Midbrain (tissue), 1 donor: ENCODE measurements around the gene DIS3L2.

Source experiments
- DNase-seq: peaks from one replicate; lab custom pipeline; 2025; lab: John Stamatoyannopoulos, UW

DIS3L2 gene

GRCh38 chr2:231955758-231956472 lies 5.6 kb upstream of the DIS3L2 start:
- no peak for DNase-seq

DNA sequence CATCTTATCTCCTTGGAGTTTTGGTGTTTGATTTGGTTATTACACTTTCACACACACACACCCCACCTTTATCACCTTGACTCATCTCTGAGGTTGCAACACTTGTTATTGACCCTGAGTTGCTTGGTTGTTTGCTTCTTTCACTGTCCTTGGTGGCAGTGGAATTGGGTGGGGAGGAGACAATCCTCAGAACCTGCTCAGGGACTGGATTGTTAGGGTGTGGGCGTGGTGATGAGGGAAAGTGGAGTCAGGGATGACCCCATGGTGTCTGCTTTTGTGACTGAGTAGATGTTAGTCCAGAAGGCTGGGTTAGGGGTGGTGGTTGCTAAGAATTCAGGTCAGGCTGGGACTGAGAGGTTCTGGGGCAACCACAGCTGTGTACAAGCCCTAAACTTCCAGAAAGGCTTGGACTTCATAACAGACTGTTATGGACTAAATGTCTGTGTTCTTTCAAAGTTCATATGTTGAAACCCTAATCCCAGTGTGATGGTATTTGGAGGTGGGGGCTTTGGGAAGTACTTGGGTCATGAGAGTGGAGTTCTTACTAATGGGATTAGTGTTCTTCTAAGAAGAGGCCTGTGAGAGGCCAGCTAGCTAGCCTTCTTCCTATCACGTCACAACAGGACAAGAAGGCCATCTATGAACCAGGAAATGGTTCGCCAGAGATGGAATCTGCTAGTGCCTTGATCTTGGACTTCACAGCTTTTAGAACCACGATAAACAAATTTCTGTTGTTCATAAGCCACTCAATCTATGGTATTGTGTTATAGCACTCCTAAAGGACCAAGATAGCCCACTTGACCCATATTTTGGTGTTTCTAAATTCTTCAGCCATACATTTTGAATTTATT lies 3.4 kb upstream of the DIS3L2 start:
- DNase-seq, result no peak

GRCh38 chr2:231960810-231961348 lies 634 bp upstream of the DIS3L2 start:
- no peak for DNase-seq

DNA sequence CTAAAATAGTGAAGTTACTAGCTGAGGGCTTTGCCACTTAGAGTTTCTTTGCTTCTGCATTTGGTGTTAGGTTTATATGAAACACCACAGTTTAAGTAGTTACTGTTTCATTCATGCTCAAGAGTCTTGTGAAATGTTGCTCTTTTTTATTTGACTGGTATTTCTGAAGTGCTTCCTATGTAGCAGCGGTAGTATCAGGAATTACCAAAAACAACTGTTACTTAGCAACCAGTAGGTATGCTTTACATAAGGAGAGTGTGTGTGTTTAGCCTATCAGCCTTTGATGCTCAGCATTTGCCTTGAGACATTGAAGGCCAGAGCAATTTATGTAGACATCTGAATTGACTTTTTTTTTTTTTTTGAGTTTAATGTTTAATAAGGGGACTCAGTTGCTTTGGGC lies 3.6 kb downstream of the DIS3L2 start:
- DNase-seq, result no peak

DNA sequence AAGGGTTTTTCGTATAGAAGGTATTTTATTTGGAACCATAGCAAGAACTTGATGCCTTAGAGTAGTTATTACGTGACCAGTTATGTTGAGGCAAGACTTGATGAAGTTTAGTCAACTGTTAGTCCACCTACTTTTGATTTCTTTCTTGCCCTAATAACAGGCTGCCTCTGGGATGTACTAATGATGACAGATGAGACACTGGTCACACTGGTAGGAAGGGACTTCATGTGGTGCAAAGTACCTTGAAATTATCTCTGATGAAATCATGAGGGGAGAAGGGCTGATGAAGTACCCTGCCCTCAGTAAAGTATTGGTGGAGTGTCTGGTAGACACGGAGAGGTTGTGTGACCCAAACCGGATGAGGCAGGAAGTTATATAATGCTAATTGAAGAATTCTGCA lies 5.4 kb downstream of the DIS3L2 start:
- DNase-seq, result no peak

DNA sequence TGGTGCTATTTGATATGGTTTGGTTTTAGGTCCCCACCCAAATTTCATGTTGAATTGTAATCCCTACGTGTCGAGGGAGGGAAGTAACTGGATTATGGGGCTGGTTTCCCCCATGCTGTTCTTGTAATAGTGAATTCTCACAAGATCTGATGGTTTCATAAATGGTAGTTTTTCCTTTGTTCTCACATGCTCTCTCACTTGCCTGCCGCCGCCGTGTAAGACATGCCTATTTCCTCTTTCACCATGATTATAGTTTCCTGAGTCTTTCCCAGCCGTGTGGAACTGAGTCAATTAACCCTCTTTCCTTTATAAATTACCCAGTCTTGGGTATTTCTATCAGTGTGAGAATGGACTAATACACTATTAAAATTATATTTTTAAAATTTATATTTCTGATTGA lies 7.3 kb downstream of the DIS3L2 start:
- DNase-seq, result no peak

GRCh38 chr2:231970461-231970860 lies 8.9 kb downstream of the DIS3L2 start:
- no peak for DNase-seq

DNA sequence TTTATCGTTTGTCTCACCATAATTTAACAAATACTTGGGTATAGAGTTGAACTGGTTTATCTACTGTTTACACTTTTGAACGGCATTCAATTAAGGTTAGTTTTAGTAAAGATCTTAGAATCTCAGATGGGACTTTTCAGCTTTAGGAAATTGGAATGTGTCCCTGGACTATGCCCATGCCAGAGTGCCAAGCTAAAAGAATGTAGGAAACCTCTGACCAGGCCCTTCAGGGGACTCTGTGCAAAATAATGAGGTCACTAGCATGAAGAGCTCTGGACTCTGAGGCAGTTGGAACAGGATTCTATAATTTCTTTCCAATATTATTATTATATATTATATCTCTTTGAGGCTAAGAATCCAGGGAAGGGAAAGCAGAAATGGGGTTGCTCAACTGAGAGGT lies 13.5 kb downstream of the DIS3L2 start:
- DNase-seq, result no peak

DNA sequence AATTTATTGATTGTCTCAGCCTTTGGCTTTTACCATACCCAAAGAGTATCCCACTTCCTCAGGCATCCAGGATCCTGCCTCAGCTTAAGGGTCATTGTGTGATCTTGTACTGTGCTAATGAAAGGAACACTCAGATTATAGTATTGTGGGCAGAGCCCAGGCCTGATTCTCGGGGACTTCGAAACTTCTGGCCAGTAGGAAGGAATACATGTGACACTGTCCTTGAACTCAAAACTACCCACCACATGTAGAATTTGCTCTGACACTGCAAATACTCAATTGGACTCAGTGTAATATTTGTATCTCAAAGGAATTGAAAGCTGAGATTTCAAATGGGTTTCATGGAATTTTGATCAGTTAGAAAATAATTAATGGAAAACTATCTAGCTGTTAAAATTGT lies 15.9 kb downstream of the DIS3L2 start:
- DNase-seq, result no peak

- no peak for DNase-seq
Observed at GRCh38 chr2:231984992-231985391, 23.5 kb downstream of the DIS3L2 start.

DNA sequence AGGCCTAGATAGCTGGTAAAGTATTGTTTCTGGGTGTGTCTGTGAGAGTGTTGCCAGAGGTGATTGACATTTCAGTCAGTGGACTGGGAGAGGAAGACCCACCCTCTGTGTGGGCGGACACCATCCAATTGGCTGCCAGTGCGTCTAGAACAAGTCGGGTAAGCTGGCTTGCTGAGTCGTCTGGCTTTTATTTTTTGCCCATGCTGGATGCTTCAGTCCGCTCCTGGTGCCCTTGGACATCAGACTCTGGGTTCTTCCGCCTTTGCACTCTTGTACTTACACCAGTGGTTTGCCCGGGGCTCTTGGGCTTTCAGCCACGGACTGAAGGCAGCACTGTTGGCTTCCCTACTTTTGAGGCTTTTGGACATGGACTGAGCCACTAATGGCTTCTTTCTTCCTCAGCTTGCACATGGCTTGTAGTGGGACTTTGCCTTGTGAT lies 24.3 kb downstream of the DIS3L2 start:
- no peak for DNase-seq

DNA sequence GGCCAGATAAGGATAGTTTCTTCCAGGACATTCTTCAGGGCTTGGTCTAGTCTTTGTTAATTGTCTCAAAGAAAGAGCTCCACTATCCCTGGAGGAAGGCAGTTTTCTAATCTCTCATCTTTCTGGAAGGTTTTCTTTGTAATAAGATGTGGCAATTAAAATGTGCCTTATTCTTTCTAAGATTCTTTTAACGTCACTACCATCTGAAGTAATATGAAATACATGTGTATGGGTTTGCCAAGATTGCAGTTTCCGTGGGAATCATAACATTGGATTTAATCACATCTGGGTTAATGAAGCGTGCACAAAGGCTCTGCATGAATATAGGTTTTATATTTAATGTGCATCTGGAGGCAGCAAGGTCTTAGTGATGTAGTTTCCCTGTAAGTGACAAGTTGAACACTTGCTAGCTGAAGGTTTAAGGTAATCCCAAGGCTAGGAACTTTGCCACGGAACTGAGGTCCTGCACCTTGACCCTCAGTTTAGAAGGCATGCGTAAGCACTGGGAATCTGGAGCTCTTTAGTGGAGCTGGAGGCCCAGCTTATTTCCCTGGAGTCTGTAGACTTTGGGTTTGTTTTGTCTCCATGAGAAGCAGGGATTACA lies 25.7 kb downstream of the DIS3L2 start:
- DNase-seq, result no peak

GRCh38 chr2:231988179-231988866 lies 26.8 kb downstream of the DIS3L2 start:
- DNase-seq, result no peak

GRCh38 chr2:231991664-231992063 lies 30.2 kb downstream of the DIS3L2 start:
- DNase-seq, result no peak

GRCh38 chr2:231992888-231993287 lies 31.4 kb downstream of the DIS3L2 start:
- no peak for DNase-seq

DNA sequence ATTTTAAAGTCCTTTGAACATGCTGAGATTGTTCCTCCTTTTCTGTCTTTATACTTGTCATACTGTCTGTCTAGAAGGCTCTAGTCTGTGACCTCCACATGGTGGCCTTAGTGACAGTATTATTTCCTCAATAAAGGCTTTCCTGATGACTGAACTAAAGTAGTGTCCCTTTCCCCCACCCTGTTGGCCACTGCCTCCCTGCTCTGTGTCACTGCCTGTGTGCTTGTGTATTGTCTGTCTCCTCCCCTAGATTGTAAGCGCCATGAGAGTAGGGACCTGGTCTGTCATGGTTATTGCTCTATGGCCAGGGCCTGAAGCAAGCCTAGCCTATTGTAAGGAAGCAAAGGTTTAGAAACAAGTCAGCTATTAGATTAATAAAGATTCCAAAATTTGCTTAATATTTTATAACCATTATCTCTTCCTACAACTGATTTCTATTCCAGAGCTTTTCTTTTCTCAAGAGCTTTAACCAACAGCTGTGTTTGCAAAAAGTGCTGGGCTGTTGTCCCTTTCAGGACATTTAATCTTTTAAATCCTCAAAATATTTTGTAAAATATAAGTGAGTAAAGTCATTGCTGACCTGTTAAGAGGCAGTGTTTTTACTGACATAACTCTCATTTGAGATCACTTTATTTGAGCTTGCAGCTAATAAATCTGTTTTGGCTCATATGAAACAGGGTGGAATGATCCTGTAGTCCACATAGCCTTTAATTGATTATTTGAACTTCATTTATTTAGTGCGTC lies 35.5 kb downstream of the DIS3L2 start:
- DNase-seq, result no peak

DNA sequence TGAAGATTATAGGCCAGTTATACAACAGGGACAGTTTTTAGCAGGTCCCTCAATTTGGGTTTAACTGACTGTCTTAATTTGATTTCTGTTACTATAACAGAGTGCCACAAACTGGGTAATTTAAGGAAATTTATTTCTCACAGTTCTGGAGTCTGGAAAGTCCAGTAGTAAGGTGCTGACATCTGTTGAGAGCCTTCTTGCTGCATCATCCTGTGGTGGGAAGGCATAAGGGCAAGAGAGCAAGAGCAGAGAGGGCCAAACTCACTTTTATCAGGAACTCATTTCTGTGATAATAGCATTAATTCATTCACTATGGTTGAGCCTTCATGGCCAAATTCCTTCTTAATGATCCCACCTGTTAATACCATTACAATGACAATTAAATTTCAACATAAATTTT lies 36.5 kb downstream of the DIS3L2 start:
- no peak for DNase-seq

DNA sequence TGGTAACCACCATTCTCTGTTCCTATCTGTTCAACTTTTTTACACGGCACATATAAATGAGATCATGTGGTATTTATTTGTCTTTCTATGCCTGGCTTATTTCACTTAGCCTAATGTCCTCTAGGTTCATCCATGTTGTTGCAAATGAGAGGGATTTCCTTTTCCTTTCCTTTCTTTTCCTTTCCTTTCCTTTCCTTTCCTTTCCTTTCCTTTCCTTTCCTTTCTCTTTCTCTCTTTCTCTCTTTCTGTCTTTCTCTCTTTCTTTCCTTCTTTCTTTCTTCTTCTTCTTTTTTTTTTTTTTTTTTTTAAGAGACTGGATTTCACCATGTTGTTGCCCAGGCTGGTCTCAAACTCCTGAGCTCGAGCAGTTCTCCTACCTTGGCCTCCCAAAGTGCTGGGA lies 38.9 kb downstream of the DIS3L2 start:
- no peak for DNase-seq

- no peak for DNase-seq
Observed at GRCh38 chr2:232001073-232001472, 39.6 kb downstream of the DIS3L2 start.

GRCh38 chr2:232006253-232006652 lies 44.7 kb downstream of the DIS3L2 start:
- DNase-seq, result no peak

DNA sequence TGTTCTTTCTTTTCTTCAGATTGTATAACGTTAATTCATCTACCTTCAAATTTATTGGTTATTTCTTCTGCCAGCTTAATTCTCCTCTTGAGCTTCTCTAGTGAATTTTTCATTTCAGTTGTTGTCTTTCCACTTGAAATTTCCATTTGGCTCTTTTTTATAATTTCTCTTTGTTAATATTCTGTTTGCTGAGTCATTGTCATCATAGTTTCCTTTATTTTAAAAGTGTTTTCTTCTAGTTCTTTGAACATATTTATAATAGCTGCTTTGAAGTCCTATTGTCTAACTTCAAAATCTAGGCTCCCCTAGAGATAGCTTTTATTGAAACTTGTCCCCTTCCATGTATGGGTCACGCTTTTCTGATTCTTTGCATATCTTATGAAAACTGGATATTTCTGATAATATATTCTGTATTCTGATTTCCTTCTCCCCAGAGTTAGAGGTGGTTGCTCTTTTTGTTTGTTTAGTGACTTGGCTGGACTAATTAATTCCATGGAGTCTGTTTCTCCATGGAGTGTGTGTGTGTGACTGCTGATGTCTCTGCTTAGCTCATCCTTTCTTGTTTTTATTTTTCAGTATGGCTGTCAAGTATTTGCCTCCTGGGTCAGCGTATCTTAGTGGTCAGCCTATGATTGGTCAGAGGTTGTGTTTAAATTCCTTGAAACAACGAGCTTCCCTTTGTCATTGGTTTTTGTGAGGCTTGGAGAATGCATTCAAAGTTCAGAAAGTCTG lies 47.6 kb downstream of the DIS3L2 start:
- DNase-seq, result no peak
